ENCODE measurements around the gene COG6.

DNA sequence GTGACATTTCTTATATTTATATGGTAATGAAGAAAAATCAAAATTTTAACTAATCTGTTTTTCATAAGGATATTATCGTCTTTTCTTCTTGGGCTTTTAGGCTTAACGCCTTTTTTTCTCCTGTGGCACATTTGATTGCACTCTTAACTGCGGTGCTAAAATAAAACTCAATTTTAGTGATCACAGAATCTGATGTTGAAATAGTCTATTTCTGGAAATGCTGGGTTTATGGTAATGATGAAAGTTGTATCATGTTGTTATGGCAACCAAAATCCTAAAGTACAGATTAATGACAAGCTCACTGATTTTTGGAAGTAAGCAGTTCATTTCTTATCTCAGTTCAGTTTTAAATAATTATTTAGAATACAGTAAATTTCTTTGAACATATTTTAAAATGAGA is 85.3 kb downstream of the COG6 start:
- TF ChIP-seq, protein P1, sequence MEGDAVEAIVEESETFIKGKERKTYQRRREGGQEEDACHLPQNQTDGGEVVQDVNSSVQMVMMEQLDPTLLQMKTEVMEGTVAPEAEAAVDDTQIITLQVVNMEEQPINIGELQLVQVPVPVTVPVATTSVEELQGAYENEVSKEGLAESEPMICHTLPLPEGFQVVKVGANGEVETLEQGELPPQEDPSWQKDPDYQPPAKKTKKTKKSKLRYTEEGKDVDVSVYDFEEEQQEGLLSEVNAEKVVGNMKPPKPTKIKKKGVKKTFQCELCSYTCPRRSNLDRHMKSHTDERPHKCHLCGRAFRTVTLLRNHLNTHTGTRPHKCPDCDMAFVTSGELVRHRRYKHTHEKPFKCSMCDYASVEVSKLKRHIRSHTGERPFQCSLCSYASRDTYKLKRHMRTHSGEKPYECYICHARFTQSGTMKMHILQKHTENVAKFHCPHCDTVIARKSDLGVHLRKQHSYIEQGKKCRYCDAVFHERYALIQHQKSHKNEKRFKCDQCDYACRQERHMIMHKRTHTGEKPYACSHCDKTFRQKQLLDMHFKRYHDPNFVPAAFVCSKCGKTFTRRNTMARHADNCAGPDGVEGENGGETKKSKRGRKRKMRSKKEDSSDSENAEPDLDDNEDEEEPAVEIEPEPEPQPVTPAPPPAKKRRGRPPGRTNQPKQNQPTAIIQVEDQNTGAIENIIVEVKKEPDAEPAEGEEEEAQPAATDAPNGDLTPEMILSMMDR (IDR thresholded peaks at IDR 0.05) = no peak
- TF ChIP-seq POLR2A (IDR thresholded peaks at IDR 0.05) = no peak
